Eye (tissue), 1 donor: ENCODE results near the gene SERPINA6.
"Not testable (repeated sequence)": the region's sequence is repeated elsewhere in the genome, so short reads cannot be mapped to it uniquely, and the experiment has no call there.

Source experiments
- DNase-seq: peaks from one replicate; pipeline ENCODE4 v3.0.0-alpha.2; 2015

SERPINA6 gene

GRCh38 chr14:94291159-94291905 is 31.8 kb downstream of the SERPINA6 start:
- DNase-seq = no peak

- DNase-seq = no peak
Measured at GRCh38 chr14:94290197-94290596, 32.9 kb downstream of the SERPINA6 start.

GRCh38 chr14:94288610-94289465 is 34.3 kb downstream of the SERPINA6 start:
- DNase-seq = no peak

GRCh38 chr14:94285158-94285557 is 38.0 kb downstream of the SERPINA6 start:
- no peak for DNase-seq

- DNase-seq = peak; percentile 26
Measured at GRCh38 chr14:94284221-94284620, 38.9 kb downstream of the SERPINA6 start.

- no peak for DNase-seq
Measured at GRCh38 chr14:94282991-94283723, 40.0 kb downstream of the SERPINA6 start.

- DNase-seq = no peak
Measured at GRCh38 chr14:94278731-94279130, 44.4 kb downstream of the SERPINA6 start.

GRCh38 chr14:94276898-94277561 is 46.1 kb downstream of the SERPINA6 start:
- not testable (repeated sequence) for DNase-seq

- peak; percentile 30 for DNase-seq
Measured at GRCh38 chr14:94269156-94269555, 54.0 kb downstream of the SERPINA6 start.

GRCh38 chr14:94268582-94268981 is 54.6 kb downstream of the SERPINA6 start:
- DNase-seq = not testable (repeated sequence)

GRCh38 chr14:94267352-94267751 is 55.8 kb downstream of the SERPINA6 start:
- DNase-seq = no peak

GRCh38 chr14:94264195-94264594 is 58.9 kb downstream of the SERPINA6 start:
- not testable (repeated sequence) for DNase-seq
